SHP77 treated with DMSO at 0.1 percent for 48 hours (cell line): ENCODE results near the gene MALRD1.

Source experiments
- DNase-seq: peaks from one replicate; lab custom pipeline; 2025; lab: John Stamatoyannopoulos, UW

MALRD1 gene

DNA sequence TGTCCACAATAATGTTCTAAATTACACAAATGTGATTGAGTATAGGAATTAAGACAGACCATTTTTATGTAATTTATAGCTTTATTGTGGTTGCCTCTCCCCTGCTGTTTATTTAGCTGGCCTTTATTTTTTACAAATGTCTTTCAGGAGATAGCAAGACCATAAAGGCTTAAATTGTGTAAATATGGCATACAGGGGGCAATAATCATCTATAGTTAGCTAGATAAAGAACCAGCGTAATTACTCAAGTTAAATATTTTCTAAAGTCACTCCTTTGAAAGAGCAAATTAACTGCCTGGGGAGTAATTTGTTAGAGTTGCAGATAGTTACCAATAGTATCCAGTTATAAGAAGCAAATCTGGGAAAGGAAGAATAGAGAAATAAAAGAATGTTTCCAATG, at the start of gene MALRD1:
Gene MALRD1 (plus strand): TSS at position 313 of the 400 bp plus-strand sequence. CDS start 138 bp downstream, outside the sequence.
- DNase-seq, result no peak

GRCh38 chr10:19003341-19003740, 45.3 kb upstream of the MALRD1 start:
- DNase-seq, result no peak

- no peak for DNase-seq
Measured at GRCh38 chr10:19012111-19012510, 36.5 kb upstream of the MALRD1 start.

DNA sequence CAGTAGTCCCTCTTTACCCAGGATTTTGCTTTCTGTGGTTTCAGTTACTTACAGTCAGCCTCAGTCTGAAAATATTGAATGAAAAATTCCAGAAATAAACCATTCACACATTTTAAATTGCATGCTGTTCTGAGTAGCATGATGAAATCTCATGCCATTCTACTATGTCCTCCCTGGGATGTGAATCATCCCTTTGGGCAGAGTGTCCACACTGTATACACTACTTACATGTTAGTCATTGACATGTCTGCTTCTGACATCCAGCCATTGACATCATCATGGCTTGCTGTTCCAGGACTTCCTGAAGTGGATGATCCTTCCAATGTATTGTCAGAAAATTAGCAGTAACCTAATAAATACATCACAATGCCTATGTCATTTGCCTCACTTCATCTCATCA, 34.6 kb upstream of the MALRD1 start:
- no peak for DNase-seq

DNA sequence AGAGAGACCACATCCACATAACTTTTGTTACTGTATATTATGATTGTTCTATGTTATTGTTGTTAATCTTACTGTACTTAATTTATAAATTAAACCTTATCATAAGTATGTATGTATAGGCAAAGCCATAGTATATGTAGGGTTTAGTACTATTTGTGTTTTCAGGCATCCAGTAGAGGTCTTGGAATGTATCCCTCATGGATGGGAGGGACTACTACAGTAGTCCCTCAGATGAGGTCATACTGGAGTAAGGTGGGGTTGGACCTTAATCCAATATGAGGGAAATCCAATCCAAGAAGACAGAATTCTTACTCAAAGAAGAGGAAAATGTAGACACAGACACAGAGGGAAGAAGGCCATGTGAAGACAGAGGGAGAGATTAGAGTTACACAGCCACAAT, 34.1 kb upstream of the MALRD1 start:
- DNase-seq, result no peak

DNA sequence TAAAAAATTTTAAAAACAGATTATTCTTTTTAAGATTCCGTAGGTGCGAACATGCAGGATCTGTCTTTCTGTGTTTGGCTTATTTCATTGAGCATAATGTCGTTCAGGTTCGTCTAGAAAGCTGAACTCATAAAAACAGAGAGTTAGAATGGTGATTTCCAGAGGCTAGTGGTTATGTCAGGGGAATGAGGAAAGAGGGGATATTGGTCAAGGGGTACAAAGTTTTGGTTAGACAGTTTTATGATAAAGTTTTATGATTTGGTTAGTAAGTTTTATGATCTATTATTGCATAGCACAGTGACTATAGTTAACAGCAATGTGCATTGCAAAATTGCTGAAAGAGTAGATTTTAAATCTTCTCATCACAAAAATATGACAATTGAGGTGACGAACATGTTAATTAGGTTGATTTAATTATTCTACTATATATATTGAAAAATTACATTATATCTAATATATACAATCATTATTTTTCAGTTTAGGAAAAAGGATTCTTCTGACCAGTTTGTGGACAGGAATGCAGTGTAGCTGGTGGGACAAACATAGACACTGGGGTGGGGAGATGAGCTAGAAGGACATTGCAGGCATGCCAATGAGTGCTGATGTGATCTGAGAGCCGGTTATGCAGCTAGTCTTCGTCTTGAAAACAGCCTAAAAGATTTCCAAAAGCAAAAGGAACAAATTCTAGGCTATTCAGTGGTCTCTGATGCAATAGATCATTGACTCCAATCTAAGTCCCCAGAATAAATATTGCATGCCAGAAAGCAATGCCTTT, 31.3 kb upstream of the MALRD1 start:
- no peak for DNase-seq

GRCh38 chr10:19021162-19021561, 27.4 kb upstream of the MALRD1 start:
- DNase-seq, result no peak

DNA sequence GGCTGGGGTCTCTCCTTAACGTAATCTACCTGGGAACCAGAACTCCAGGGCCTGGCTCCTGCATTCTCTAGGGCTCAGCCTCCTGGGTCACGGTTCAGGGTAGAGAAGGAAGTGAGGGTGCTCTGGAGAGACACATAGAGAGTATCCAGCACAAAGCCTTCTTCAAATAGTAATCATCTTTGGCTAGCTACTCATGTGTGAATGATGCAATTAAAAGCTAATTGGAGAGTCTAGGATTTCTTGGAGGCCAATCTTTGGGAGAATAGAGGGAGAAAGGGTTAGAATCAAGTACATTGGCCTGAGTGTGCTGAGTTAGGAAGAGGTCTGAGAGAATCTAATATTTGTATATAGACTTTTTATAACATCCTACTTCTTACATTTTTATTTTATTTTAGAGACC, 24.0 kb upstream of the MALRD1 start:
- DNase-seq, result no peak

GRCh38 chr10:19031763-19032162, 16.8 kb upstream of the MALRD1 start:
- no peak for DNase-seq

- DNase-seq, result no peak
Measured at GRCh38 chr10:19033741-19034140, 14.9 kb upstream of the MALRD1 start.

- DNase-seq, result no peak
Measured at GRCh38 chr10:19041171-19041570, 7.4 kb upstream of the MALRD1 start.

DNA sequence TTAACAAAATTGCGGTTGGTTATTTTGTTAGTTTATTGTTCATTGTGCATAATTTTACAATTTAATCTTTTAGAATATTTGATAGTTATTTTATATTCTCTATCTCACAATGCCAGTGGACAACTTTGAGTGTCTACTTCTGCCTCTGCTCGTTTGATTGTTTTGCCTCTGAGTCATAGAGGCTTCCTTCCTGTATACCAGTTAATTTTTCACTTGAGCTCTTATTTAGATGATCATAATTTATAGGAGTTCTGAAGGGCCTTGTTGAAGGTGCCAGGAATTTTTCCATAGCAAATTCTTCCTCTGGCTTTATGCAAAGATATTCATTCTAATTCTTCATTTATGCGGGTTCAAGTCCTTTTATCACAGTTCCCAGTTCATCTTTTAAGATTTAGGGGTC, 5.2 kb upstream of the MALRD1 start:
- DNase-seq, result no peak

DNA sequence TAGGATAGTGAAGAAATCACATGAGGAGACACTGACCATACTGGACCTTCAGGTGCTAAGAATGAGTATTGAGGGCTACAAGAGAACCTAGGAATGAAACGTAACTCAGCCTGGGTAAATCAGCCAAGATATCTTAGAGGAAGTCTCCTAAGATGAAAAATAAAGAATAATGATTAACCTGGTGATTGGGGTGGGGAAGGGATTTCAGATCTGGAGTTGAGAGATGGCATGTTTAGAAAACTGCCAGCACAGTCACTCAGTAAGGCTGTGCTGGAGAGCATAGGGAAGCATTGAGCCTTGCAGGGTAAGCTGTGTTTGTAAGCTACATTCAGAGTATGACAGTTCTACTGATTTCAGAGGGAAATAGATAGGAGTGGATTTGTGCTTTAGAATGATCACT, 1.9 kb upstream of the MALRD1 start:
- DNase-seq, result no peak

DNA sequence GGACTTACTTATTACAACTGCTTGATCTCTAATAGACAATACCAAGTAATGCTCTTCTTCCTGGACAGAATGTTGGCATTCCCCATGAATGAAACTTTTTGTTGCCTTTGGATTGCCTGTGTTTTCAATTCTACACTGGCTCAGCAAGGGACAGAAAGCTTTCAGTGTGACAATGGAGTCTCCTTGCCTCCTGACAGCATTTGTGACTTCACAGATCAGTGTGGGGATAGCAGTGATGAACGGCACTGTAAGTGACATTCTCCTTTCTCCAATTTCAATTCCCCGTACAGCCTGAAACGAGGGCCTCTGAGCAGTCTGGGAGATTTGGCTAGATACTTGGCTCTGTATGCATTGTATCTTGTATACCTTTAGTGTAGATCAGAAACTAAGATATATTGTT, 290 bp downstream of the MALRD1 start:
- no peak for DNase-seq

- no peak for DNase-seq
Measured at GRCh38 chr10:19049567-19049966, 966 bp downstream of the MALRD1 start.

- no peak for DNase-seq
Measured at GRCh38 chr10:19054289-19054835, 5.8 kb downstream of the MALRD1 start.

DNA sequence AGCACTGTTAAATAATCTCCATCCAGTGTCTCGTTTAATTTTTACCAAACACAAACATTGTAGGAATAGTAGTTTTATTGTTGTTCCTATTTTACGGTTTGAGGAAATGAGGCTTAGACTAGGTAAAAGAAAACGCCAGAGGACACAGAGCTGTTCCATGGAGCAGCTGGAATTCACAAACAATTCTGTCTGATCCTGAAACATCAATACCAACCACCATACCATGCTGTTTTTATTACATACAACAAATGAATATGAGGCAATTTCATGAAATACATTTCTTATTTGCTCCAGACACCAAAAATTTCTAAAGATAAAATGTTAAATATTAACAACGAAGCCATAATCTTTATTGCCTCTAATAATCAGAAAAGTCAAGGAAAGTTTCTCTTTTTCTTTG, 9.4 kb downstream of the MALRD1 start:
- no peak for DNase-seq

GRCh38 chr10:19063986-19064385, 15.4 kb downstream of the MALRD1 start:
- no peak for DNase-seq

GRCh38 chr10:19071946-19072345, 23.3 kb downstream of the MALRD1 start:
- no peak for DNase-seq

DNA sequence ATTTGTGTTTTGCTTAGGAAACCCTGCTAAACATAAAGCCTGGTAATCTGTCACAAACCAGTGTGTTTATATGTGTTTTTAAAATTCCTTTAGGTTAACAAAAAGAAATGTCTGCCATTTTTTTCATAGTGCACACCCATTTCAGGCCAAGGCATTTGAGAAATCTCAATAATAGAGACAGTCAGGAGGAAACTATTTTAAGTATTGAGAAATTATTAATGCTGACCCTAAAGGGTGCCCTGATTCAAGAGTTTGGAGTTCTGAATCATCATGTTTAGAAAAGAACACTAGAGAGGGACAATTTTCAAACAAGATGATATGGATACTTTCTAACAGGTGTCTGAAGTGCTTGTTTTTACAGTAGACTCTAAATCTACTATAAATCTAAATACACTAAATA, 28.7 kb downstream of the MALRD1 start:
- DNase-seq, result no peak

DNA sequence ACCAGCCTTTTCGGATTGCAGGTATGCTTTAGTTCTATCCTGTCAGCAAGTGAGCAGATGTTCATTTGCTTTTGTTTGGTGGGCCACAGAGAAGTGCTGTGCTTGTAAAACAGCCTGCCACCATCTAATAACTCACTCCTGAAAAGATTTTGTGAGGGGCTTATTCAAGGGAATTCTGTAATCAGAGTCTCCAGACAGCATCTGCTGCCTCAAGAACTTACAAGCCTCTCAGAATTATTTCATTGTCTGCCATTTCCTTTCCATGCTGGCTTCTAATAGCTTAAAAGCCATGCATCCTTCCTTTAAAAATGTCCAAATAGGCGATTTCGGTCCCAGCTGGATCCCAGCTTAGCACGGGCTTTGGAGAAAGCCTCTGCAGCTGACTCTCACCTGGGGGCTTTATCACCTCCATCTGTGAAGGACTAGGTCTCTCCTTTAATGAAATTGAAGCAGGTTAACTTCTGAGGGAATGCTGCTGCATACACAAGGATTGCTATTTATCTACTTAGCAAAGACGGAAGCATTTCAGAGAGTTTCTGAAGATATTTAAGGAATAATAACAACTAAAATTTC, 48.0 kb downstream of the MALRD1 start:
- DNase-seq, result no peak

- no peak for DNase-seq
Measured at GRCh38 chr10:19097151-19097550, 48.5 kb downstream of the MALRD1 start.

- DNase-seq, result no peak
Measured at GRCh38 chr10:19098803-19099202, 50.2 kb downstream of the MALRD1 start.

- DNase-seq, result no peak
Measured at GRCh38 chr10:19107406-19107805, 58.8 kb downstream of the MALRD1 start.
